Left renal cortex interstitium (tissue), 4 donors: Measurements from ENCODE around the gene POLD2. TPM values are rescaled to one million over a fixed set of nuclear protein-coding genes. Genes with fewer than 3 reads are reported as not detected.

Experiments
- DNase-seq, 4 donors: peaks; one replicate each; pipeline ENCODE4 v3.0.0-alpha.2; 2013; ENCODE audit warnings: low read depth in 4 of 4, low spot score in 2 of 4, missing footprints in 1 of 4
- polyA plus RNA-seq, 4 donors: library from polyadenylated mRNA; unstranded; fragments of 120-200 nt; gene quantifications; one replicate each; pipeline ENCODE4 v1.2.1, GENCODE V29; 2013; ENCODE audit not compliant: insufficient read length in 4 of 4

The POLD2 gene
- polyA plus RNA-seq, 4 donors, result 100 to 136 (median 123) TPM

- no peak for DNase-seq
Observed at GRCh38 chr7:44103566-44103922, 19.8 kb downstream of the POLD2 start.

DNA sequence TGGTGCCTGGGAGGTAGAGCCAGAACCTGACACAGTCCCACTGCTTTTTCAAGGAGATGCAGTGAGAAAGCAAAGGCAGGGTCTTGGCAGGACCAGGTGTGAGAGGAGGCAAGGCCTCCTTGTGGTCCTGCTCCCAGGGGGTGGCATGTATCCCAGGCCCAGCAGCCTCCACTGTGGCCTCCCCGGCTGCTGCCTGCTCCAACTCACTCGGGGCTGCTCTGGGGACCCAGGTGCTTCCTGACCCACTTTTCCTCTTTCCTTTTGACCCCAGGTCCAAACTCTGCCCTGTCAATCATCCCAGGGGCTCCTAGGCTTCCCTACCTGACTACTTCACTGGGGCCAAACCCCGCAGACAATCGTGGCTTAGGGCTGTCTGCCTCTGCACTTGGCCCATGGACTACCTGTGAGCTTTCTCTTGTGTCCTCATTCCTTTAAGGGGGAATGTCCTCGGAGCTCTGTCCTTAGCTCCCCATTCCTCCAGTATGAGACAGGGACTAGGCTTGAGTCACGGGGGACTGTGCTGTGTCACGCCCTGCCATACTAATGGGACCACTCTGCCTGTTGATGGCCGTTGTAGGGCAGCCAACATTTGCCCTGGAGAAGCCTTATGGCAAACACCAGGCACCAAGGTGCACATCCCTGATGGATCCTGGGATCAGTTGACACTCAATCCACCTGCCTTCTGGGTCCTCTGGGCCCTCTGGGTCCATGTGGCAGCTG is 20.3 kb downstream of the POLD2 start:
- DNase-seq, result no peak

DNA sequence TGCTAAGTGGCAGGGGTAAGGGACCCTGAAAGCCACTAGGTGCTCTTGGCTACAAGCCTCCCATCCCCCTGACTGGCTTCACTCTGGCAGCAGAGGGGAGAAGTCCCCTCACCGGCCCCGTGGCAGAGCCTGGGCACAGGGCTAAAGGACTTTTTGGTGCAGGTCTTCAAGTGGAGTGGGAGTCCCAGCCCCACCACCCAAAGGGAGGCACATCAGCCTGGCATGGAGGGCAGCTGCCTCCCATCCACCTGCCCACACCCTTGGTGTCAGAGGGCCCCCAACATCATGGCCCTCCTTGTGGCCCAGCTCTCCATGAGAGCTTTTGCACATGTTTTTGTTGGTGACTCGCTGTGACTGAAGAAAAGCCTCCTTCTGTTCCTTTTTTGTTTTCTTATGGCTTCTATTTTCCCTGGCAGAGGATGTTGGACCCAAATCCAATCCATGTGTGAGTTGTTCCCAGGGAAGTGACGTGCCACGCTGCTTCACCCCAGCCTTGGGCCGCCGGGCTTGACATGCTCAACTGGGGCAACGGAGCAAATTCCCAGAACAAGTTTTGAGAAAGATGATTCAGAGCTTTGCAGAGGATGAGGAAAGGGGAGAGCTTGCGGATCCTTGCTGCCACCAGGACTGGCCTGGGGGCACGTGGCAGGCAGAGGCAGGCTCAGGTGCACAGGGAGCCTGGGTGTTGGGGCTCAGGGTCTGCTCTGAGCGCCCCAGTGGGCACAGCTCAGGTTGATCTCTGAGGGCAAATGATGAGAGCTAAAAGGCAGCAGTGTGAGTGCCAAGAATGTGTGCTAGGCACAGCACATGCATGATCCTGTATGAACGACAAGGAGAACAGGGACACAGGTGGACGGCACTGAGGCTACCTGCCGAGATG is 21.1 kb downstream of the POLD2 start:
- no peak for DNase-seq

GRCh38 chr7:44101303-44101965 is 21.9 kb downstream of the POLD2 start:
- no peak for DNase-seq

GRCh38 chr7:44100458-44101302 is 22.7 kb downstream of the POLD2 start:
- no peak for DNase-seq

GRCh38 chr7:44099669-44100068 is 23.7 kb downstream of the POLD2 start:
- no peak for DNase-seq

DNA sequence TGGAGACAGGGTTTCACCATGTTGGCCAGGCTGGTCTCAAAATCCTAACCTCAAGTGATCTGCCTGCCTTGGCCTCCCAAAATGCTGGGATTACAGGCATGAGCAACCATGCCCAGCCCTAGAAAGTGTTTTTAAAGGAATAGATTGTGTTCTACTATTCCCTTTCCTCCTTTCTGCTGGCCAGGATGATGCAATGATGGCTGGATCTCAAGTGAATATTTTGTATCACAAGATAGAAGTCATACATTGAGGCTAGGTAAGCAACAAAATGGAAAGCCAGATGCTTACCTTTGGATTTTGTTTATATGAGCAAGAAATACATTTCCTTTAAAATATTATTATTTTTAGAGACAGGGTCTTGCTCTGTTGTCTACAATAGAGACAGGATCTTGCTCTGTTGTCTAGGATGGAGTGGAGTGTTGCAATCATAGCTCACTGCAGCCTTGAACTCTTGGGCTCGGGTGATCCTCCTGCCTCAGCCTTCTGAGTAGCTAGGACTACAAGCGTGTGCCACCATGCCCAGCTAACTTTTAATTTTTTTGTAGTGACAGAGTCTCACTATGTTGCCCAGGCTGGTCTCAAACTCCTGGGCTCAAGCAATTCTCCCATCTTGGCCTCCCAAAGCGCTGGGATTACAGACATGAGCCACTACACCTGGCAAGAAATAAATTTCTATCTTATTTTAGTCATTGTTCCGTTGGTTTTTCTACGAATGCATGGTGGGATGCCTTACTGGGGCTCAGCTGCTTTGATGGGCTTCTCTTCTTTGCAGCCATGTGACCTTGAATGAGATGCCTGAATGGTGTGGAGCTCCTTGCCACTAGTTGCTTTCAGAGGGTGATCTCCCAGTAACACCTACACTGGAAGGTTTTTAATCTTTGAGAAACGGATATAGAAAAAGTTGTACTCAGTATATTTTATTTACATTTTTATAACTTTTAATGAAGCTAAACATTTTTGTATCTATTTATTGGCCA is 25.0 kb downstream of the POLD2 start:
- no peak for DNase-seq

- no peak for DNase-seq
Observed at GRCh38 chr7:44097064-44097932, 26.1 kb downstream of the POLD2 start.

- DNase-seq, result no peak
Observed at GRCh38 chr7:44096326-44096881, 26.9 kb downstream of the POLD2 start.

DNA sequence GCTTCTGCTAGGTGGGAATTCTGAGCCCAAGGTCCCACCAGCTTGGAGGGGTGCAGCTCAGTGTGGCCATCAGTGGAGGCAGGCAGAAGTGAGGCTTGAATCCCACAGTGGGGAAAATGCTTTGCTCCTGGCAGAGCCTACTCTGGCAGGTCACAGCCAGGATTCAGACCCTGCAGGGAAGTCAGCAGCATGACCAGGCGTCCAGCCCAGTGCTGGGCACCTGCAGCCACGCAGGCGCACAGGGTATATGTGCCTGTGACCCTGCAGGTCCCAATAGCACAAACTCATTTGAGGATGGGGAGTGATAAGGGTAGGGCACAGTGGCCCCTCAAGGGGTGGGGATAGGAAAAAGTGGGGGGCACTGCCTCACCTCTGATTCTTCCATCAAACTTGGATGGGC is 27.6 kb downstream of the POLD2 start:
- no peak for DNase-seq

DNA sequence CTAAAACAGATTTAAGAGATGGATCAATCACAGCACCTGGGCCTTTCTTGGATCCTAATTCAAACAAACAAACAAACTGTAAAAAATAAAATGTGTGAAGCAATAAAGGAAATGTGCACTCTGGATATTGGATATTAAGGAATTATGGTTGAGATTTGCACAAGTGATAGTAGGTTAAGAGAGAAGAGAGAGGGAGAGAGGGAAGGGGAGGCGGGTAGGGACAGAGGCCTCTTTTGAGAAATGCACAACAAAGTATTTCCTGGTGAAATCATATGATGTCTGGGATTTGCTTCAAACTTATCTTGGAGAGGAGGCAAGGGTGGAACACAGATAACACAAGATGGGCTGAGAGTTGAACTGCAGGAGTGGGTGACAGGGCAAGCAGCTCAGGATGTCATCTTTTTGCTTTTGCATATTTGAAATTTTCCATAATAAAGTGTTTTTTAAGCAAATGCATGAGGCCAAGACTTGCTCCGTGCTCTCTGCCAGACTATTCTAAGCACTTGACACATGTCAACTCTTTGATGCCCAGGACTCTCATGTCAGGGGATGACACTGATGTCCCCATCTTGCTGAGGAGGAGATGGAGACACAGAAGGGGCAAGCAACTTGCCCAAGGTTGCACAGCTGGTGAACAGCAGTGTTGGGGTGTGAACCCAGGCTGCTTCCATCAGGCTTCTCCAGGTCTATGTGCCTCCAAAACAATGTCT is 28.3 kb downstream of the POLD2 start:
- DNase-seq, result no peak

DNA sequence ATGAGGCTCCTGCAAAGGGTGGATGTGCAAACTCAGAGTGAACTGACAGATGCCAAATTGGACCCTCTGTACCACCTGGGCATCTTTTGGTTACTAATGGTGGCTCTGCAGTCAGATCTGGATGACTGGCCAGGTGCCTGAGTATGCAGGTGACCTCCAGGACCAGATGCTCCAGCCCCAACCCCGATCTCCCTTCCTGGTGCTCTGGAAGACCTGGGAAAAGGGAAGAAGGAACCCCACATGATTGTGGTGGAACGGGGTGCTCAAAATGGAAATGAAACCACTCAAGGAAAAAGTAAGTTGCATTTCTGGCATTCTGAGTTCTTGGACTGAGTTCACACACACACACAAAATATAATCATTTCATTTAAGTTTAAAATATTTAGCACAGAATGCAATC is 29.0 kb downstream of the POLD2 start:
- DNase-seq, result no peak

DNA sequence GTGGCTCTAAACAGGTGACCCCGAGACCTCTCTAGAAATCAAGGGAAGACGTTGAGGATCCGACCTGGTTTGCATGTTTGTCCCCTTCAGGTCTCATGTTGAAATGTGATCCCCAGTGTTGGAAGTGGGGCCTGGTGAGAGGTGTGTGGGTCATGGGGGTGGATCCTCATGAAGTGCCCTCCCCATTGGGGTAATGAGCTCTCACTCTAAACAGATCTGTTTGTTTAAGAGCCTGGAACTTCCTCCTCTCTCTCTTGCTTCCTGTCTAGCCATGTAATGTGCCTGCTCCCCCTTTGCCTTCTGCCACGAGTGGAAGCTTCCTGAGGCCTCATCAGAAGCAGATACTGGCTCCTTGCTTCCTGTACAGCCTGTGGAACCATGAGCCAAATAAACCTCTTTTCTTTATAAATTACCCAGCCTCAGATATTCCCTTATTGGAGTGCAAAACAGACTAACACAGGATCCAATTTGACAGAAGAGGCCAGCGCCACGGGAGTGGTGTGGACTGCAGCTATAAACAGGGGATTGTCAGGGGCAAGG is 30.2 kb downstream of the POLD2 start:
- DNase-seq, result no peak

DNA sequence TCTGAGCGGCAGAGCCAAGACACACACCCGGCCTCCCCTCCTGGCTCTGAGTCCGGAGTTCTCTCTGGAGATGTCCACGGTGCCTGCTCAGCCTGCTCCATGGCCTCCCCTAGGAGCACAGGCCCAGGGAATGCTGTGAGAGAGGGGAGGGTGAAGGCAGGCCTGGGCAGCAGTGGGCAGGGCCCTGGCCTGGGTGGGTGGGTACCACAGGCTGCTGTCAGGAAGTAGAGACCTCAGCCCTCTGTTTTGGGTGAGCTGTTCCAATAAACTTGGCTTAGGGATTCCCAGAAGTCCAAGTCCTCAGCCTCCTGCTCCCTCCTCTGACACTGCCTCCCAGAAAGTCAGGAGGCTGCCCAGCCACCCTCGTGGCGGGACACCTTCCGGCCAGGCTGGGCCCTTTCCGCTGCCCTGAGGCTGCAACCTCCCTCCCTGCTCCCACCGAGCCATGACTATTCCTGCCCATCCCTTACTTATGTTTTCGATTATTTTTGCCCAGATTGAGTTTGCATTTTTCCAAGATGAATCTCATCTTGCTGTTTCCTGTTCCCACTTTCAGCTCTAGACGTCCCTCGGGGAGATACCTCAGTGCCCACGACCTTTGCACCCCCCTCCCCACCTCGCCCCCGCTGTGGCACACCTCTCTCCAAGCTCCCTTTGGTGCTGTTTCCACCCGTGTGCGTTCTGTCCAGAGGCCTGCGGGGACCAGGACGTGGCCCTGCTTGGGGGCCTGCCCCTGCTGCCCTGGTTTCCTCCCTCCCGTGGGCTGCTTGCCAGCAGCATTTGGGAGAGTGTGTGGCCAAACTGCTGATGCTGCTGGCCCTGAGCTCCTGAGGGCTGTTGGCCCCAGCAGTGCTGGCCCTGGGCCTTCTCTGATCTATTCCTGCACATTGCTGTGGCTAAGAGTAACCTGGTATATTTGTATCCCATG is 35.2 kb downstream of the POLD2 start:
- no peak for DNase-seq

DNA sequence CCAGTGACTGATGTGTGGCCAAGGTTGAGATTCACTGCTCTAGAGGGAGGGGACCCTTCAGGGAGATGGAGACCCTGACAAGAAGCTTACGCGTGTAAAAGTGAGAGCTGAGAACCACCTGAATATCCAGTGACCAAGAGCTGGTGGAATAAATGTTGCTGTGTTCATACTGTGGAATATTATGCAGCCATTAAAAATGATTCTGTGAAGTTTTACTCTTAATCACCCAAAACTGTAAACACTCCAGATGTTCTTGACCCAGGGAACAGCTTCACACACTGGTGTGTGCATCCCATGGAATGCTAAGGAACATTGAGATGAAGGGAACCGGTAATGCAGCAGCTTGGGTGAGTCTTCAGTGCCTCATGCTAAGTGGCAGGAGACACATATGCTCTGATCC is 36.7 kb downstream of the POLD2 start:
- no peak for DNase-seq

GRCh38 chr7:44085546-44085945 is 37.8 kb downstream of the POLD2 start:
- no peak for DNase-seq
